Measurements from ENCODE around the gene KDM6A. TPM values are rescaled to one million over a fixed set of nuclear protein-coding genes. Genes with fewer than 3 reads are reported as not detected.

KDM6A gene
- polyA plus RNA-seq, 1 donor (not counting 4 experiments of a cell fraction or from before 2014, with no cell fraction given): 64.2 TPM

DNA sequence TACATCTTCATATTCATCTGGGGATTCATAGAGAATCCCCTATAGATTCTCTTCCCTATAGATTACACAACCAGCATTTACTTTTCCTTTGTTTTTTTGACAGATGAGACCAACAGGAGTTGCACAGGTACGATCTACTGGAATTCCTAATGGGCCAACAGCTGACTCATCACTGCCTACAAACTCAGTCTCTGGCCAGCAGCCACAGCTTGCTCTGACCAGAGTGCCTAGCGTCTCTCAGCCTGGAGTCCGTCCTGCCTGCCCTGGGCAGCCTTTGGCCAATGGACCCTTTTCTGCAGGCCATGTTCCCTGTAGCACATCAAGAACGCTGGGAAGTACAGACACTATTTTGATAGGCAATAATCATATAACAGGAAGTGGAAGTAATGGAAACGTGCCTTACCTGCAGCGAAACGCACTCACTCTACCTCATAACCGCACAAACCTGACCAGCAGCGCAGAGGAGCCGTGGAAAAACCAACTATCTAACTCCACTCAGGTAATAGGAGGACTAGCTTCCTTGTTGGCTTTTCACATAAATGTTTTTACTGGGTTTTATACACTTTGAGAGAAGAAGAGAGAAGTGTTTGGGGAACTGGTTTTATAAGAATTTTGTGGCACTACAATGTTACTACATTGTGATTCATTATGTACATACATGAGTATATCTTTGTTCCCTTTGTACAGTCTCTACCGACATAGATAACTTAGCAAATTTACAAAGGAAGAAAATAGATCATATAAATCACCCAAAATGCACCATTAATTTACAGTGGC lies 190.5 kb downstream of the KDM6A start:
- FAIRE-seq: no peak

DNA sequence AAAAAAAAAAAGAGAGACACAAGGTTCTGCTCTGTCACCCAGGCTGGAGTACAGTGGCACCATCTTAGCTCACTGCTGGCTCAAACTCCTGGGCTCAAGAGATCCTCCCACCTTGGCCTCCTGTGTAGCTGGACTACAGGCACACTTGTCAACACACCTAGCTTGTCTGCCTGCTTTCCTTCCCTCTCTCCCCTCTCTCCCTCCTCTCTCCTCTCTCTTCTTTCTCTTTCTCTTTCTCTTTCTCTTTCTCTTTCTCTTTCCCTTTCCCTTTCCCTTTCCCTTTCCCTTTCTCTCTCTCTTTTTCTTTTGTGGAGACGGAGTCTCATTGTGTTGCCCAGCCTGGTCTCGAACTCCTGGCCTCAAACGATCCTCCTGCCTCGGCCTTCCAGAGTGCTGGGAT lies 195.6 kb downstream of the KDM6A start:
- Histone ChIP-seq H3K4me1 (ENCODE audit: control insufficient read depth, extremely low read depth, insufficient read depth, low read length) (no peaks in the 10 kb centered on the region), H3K27ac (ENCODE audit: control insufficient read depth, insufficient read depth, low read length) (no peak overlapping the region), H3K4me3 (ENCODE audit: control insufficient read depth in 2 of 3, extremely low read depth in 1 of 3, insufficient read depth in 2 of 3, low read depth in 1 of 3, low read length in 3 of 3) (no peak overlapping the region), H3K79me2 (ENCODE audit: control insufficient read depth, insufficient read depth, low read length) (peaks cover 41% of the 10 kb centered on the region), H3K36me3 (ENCODE audit: control insufficient read depth in 2 of 2, extremely low read depth in 1 of 2, insufficient read depth in 2 of 2, low read length in 2 of 2) (peaks cover 20 to 23% of the 10 kb centered on the region in 2 experiments), H3K9me3 (ENCODE audit: control insufficient read depth, low read depth, low read length) (no peaks in the 10 kb centered on the region), H3K4me2 (ENCODE audit: control insufficient read depth, extremely low read depth, insufficient read depth, low read depth, low read length) (no peak overlapping the region), H3K9ac (ENCODE audit: control insufficient read depth, extremely low read depth, insufficient read depth, low read length) (no peak overlapping the region), H3K27me3 (ENCODE audit: control insufficient read depth, extremely low read depth, insufficient read depth, low read length) (no peaks in the 10 kb centered on the region), H2AFZ (ENCODE audit: control insufficient read depth, low read length) (no peak overlapping the region), H3K9me1 (ENCODE audit: control insufficient read depth, extremely low read depth, insufficient read depth, low read length) (peaks cover under 1% of the 10 kb centered on the region), H4K20me1 (ENCODE audit: control insufficient read depth, extremely low read depth, insufficient read depth, low read length) (peaks cover 3% of the 10 kb centered on the region)
- DNase-seq (ENCODE audit: low read depth, low spot score): no peak
- dilution Hi-C loops (cut with MboI; ENCODE audit: extremely low pct_ligation_motif_present, low sequenced_read_pairs): no loop called here
- FAIRE-seq: no peak
- TF ChIP-seq, protein P1, sequence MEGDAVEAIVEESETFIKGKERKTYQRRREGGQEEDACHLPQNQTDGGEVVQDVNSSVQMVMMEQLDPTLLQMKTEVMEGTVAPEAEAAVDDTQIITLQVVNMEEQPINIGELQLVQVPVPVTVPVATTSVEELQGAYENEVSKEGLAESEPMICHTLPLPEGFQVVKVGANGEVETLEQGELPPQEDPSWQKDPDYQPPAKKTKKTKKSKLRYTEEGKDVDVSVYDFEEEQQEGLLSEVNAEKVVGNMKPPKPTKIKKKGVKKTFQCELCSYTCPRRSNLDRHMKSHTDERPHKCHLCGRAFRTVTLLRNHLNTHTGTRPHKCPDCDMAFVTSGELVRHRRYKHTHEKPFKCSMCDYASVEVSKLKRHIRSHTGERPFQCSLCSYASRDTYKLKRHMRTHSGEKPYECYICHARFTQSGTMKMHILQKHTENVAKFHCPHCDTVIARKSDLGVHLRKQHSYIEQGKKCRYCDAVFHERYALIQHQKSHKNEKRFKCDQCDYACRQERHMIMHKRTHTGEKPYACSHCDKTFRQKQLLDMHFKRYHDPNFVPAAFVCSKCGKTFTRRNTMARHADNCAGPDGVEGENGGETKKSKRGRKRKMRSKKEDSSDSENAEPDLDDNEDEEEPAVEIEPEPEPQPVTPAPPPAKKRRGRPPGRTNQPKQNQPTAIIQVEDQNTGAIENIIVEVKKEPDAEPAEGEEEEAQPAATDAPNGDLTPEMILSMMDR (optimal IDR thresholded peaks at IDR 0.05 in 1 of 3, IDR thresholded peaks at IDR 0.05 in 1 of 3, conservative IDR thresholded peaks at IDR 0.05 in 1 of 3; ENCODE audit: extremely low read depth in 1 of 3, insufficient read depth in 2 of 3, low read length in 3 of 3): no peak
- no peak for TF ChIP-seq EZH2 (IDR thresholded peaks at IDR 0.05; ENCODE audit: low read length)

More for the DNA sequence above, 190.5 kb downstream of the KDM6A start:
- no peaks in the 10 kb centered on the region for H3K27me3 ChIP-seq (ENCODE audit: control insufficient read depth, extremely low read depth, insufficient read depth, low read length)
- no peak overlapping the region for H3K9ac ChIP-seq (ENCODE audit: control insufficient read depth, extremely low read depth, insufficient read depth, low read length)
- H4K20me1 ChIP-seq (ENCODE audit: control insufficient read depth, extremely low read depth, insufficient read depth, low read length): no peaks in the 10 kb centered on the region
- H2AFZ ChIP-seq (ENCODE audit: control insufficient read depth, low read length): no peak overlapping the region
- H3K27ac ChIP-seq (ENCODE audit: control insufficient read depth, insufficient read depth, low read length): no peak overlapping the region
- no peak overlapping the region for H3K4me3 ChIP-seq (ENCODE audit: control insufficient read depth in 2 of 3, extremely low read depth in 1 of 3, insufficient read depth in 2 of 3, low read depth in 1 of 3, low read length in 3 of 3)
- H3K4me1 ChIP-seq (ENCODE audit: control insufficient read depth, extremely low read depth, insufficient read depth, low read length): no peaks in the 10 kb centered on the region
- dilution Hi-C loops (cut with MboI; ENCODE audit: extremely low pct_ligation_motif_present, low sequenced_read_pairs): no loop called here
- DNase-seq (ENCODE audit: low read depth, low spot score): no peak
- peaks cover 11 to 17% of the 10 kb centered on the region in 2 experiments for H3K36me3 ChIP-seq (ENCODE audit: control insufficient read depth in 2 of 2, extremely low read depth in 1 of 2, insufficient read depth in 2 of 2, low read length in 2 of 2)
- peaks cover 2% of the 10 kb centered on the region for H3K9me1 ChIP-seq (ENCODE audit: control insufficient read depth, extremely low read depth, insufficient read depth, low read length)
- H3K79me2 ChIP-seq (ENCODE audit: control insufficient read depth, insufficient read depth, low read length): peaks cover 14% of the 10 kb centered on the region
- no peak for TF ChIP-seq EZH2 (IDR thresholded peaks at IDR 0.05; ENCODE audit: low read length)
- TF ChIP-seq, protein P1 (optimal IDR thresholded peaks at IDR 0.05 in 1 of 3, IDR thresholded peaks at IDR 0.05 in 1 of 3, conservative IDR thresholded peaks at IDR 0.05 in 1 of 3; ENCODE audit: extremely low read depth in 1 of 3, insufficient read depth in 2 of 3, low read length in 3 of 3): no peak
- H3K4me2 ChIP-seq (ENCODE audit: control insufficient read depth, extremely low read depth, insufficient read depth, low read depth, low read length): no peak overlapping the region
- no peaks in the 10 kb centered on the region for H3K9me3 ChIP-seq (ENCODE audit: control insufficient read depth, low read depth, low read length)
